22Rv1 (cell line): ENCODE data around the gene CNOT1.

Experiments used
- CTCF ChIP-seq: fragments of 450-650 bp; IDR thresholded peaks from 2 replicates; pipeline ENCODE4 v1.5.1; 2017; ENCODE audit warnings: mild to moderate bottlenecking
- ZFX ChIP-seq: fragments of 450-650 bp; IDR thresholded peaks from 2 replicates; pipeline ENCODE4 v1.6.1; 2017; ENCODE audit warnings: antibody characterized with exemption, borderline replicate concordance

- TF ChIP-seq CTCF (no peak), ZFX (no peak)
These were observed 112.9 kb downstream of the CNOT1 start for GRCh38 chr16:58516768-58517107.
